ENCODE data around the gene PP2D1.
"Not testable (repeated sequence)": the region's sequence is repeated elsewhere in the genome, so short reads cannot be mapped to it uniquely, and the experiment has no call there.

Gene PP2D1

DNA sequence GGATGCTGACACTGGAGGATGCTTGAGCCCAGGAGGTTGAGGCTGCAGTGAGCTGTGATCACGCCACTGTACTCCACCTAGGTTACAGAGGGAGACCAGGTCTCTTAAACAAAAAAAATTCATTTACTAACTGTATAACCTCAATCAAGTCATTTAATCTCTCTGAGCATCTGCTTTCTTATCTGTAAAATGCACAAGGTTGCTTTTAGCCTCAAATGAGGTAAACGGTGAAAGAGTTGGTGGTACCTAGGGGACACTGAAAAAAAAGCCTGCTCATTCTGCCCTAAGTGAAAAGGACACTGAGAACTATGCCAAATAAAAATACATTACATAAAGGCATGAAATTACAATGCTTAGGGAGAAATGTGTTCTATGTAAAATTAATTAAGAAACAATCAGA lies 3.4 kb downstream of the PP2D1 start:
- Histone ChIP-seq H3K9ac (ENCODE audit: low read depth, low read length) (no peak overlapping the region), H3K27me3 (ENCODE audit: insufficient read depth, low read length) (no peaks in the 10 kb centered on the region), H3K36me3 (ENCODE audit: insufficient read depth, low read depth, low read length) (no peaks in the 10 kb centered on the region), H3K9me3 (ENCODE audit: insufficient read depth, low read depth, low read length) (no peaks in the 10 kb centered on the region), H3K4me3 (ENCODE audit: low read length) (no peak overlapping the region), H3K27ac (ENCODE audit: low read length) (no peak overlapping the region), H3K4me1 (ENCODE audit: insufficient read depth, low read length) (no peaks in the 10 kb centered on the region)

DNA sequence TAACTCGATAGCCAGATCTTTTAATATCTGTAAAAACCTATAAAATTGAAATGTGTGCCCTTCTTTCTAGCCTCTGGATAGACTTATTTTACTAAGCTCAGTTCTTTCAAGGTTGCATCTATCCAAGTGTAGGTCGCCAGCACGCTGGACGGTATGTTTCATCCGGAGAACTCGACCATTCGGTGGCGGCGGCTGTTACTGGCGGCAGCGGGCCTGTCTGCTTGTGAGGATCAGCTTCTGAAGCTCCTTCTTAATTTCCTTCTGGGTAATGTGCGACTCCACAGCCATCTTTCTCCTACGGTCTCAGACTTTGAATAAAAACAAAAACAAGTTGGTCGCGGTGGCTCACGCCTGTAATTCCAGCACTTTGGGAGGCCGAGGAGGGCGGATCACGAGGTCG lies 4.1 kb downstream of the PP2D1 start:
- H3K4me3 ChIP-seq (ENCODE audit: low read length) = no peak overlapping the region
- H3K9me3 ChIP-seq (ENCODE audit: insufficient read depth, low read depth, low read length) = no peaks in the 10 kb centered on the region
- H3K27me3 ChIP-seq (ENCODE audit: insufficient read depth, low read length) = no peaks in the 10 kb centered on the region

DNA sequence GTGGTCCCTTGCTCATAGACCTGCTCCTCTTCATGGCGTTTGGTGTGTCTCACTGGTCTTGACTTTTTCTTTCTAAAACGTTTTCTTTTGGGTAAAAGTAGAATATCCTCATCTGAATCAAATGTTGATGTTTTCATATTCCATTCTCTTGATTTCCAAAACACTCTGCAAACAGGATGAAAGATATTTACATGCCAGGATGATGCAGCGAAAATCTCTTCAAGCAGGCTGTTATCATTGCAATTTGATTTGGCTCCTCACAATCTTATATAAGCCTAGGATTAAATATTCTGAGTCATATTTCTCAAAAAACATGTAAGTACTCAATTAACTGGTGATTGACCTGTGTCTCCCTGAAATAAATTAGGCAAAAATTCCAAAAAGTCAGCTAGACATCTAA lies 10.1 kb downstream of the PP2D1 start:
- no peaks in the 10 kb centered on the region for H3K4me1 ChIP-seq (ENCODE audit: insufficient read depth, low read length)
- H3K9ac ChIP-seq (ENCODE audit: low read depth, low read length) = no peak overlapping the region
- H3K9me3 ChIP-seq (ENCODE audit: insufficient read depth, low read depth, low read length) = no peaks in the 10 kb centered on the region
- no peak overlapping the region for H3K4me3 ChIP-seq (ENCODE audit: low read length)
- no peaks in the 10 kb centered on the region for H3K27me3 ChIP-seq (ENCODE audit: insufficient read depth, low read length)
- H3K27ac ChIP-seq (ENCODE audit: low read length) = no peak overlapping the region
- no peaks in the 10 kb centered on the region for H3K36me3 ChIP-seq (ENCODE audit: insufficient read depth, low read depth, low read length)

More for the DNA sequence above, 4.1 kb downstream of the PP2D1 start:
- H3K36me3 ChIP-seq (ENCODE audit: insufficient read depth, low read depth, low read length) = no peaks in the 10 kb centered on the region
- no peak overlapping the region for H3K9ac ChIP-seq (ENCODE audit: low read depth, low read length)
- no peak overlapping the region for H3K27ac ChIP-seq (ENCODE audit: low read length)
- no peaks in the 10 kb centered on the region for H3K4me1 ChIP-seq (ENCODE audit: insufficient read depth, low read length)

DNA sequence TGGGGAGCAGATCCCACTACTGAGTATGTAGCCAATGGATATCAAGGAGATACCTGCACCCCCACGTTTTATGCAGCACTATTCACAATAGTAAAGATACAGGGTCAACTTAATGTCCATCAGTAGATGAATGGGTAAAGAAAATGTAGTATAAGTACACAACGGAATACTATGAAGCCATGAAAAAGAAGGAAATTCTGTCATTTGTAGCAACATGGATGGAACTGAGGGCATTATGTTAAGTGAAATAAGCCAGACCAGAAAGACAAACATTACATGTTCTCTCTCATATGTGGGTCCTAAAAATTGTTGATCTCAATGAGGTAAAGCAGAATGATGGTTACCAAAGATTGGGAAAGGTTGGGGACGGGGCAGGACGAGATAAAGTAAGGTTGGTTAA lies 14.6 kb downstream of the PP2D1 start:
- Histone ChIP-seq H3K27me3 (ENCODE audit: insufficient read depth, low read length) (no peaks in the 10 kb centered on the region), H3K27ac (ENCODE audit: low read length) (no peak overlapping the region), H3K9ac (ENCODE audit: low read depth, low read length) (no peak overlapping the region), H3K4me3 (ENCODE audit: low read length) (no peak overlapping the region), H3K9me3 (ENCODE audit: insufficient read depth, low read depth, low read length) (no peaks in the 10 kb centered on the region), H3K4me1 (ENCODE audit: insufficient read depth, low read length) (no peaks in the 10 kb centered on the region), H3K36me3 (ENCODE audit: insufficient read depth, low read depth, low read length) (no peaks in the 10 kb centered on the region)

DNA sequence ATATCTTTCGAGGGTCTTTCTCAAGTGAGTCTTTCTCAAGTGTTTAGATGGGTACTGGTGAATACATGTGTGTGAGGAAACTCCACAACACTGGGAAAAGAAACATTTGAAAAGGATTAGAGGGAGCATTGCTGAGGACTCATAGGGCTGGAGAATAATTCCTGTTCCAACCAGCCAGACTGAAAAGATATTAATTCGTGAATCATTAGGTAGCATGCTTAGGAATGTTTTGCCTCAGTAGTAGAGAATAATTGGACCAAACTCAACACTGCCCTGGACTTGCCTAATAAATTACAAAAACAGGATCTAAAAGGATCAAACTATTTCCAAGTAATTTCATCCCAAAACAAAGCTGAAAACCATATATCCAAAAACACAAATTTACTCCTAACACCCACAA lies 17.3 kb downstream of the PP2D1 start:
- H3K27ac ChIP-seq (ENCODE audit: low read length) = no peak overlapping the region
- no peaks in the 10 kb centered on the region for H3K4me1 ChIP-seq (ENCODE audit: insufficient read depth, low read length)
- no peaks in the 10 kb centered on the region for H3K36me3 ChIP-seq (ENCODE audit: insufficient read depth, low read depth, low read length)
- no peaks in the 10 kb centered on the region for H3K9me3 ChIP-seq (ENCODE audit: insufficient read depth, low read depth, low read length)
- H3K4me3 ChIP-seq (ENCODE audit: low read length) = no peak overlapping the region
- no peak overlapping the region for H3K9ac ChIP-seq (ENCODE audit: low read depth, low read length)
- H3K27me3 ChIP-seq (ENCODE audit: insufficient read depth, low read length) = no peaks in the 10 kb centered on the region

DNA sequence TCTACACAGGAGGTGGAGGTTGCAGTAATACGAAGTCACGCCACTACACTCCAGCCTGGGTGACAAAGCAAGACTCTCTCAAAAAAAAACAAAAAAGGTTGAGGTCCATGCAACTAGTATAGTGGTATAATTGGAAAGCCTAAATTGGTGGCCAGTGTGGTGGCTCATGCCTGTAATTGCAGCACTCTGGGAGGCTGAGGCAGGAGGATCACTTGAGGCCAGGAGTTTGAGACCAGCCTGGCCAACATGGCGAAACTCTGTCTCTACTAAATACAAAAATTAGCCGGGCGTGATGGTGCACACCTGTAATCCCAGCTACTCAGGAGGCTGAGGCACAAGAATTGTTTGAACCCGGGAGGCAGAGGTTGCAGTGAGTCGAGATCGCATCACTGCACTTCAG lies 23.2 kb downstream of the PP2D1 start:
- H3K9ac ChIP-seq (ENCODE audit: low read depth, low read length); H3K4me1 ChIP-seq (ENCODE audit: insufficient read depth, low read length); H3K4me3 ChIP-seq (ENCODE audit: low read length); H3K27ac ChIP-seq (ENCODE audit: low read length); H3K9me3 ChIP-seq (ENCODE audit: insufficient read depth, low read depth, low read length); H3K27me3 ChIP-seq (ENCODE audit: insufficient read depth, low read length): not testable (repeated sequence)
- peaks cover 21% of the 10 kb centered on the region for H3K36me3 ChIP-seq (ENCODE audit: insufficient read depth, low read depth, low read length)

DNA sequence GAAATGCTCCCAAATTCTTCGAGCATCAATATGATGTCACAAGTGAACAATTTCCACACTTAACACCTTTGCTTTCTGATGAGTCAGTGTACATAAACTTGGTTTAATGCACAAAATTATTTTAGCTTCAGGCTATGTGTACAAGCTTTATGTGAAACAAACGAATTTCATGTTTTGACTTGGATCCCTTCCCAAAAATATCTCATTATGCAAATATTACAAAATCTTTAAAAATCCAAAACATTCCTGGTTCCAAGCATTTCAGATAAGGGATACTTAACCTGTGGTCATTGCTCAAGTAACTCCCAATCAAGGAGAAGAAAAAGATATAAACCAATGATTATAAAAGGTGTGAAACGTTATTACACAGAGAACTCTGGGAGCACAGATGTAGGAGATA lies 40.0 kb downstream of the PP2D1 start:
- peaks cover 50% of the 10 kb centered on the region for H3K36me3 ChIP-seq (ENCODE audit: insufficient read depth, low read depth, low read length)
- no peak overlapping the region for H3K27ac ChIP-seq (ENCODE audit: low read length)
- no peak overlapping the region for H3K9ac ChIP-seq (ENCODE audit: low read depth, low read length)
- no peaks in the 10 kb centered on the region for H3K9me3 ChIP-seq (ENCODE audit: insufficient read depth, low read depth, low read length)
- no peaks in the 10 kb centered on the region for H3K4me1 ChIP-seq (ENCODE audit: insufficient read depth, low read length)
- H3K4me3 ChIP-seq (ENCODE audit: low read length) = no peak overlapping the region
- no peaks in the 10 kb centered on the region for H3K27me3 ChIP-seq (ENCODE audit: insufficient read depth, low read length)

DNA sequence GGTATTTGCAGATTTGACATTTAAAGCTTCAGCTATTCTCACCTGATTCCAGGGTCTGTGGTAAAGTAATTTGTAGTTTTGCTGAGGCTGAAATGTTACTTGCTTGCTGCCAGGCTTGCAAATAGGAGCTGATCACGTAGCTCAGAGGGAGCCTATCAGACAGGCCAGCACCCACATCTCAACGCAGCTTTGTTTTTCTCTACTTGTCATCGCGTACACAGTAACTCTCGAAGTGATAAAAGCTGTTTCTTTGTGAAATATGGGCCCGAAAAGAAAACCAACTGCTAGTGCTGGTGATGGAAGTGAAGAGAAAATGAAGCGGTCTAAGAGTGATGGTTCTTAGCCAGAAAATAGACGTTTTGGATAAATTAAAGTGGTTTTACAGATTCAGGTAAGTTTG lies 41.7 kb downstream of the PP2D1 start:
- peaks cover 41% of the 10 kb centered on the region for H3K36me3 ChIP-seq (ENCODE audit: insufficient read depth, low read depth, low read length)
- no peaks in the 10 kb centered on the region for H3K9me3 ChIP-seq (ENCODE audit: insufficient read depth, low read depth, low read length)
- no peaks in the 10 kb centered on the region for H3K4me1 ChIP-seq (ENCODE audit: insufficient read depth, low read length)
- H3K27me3 ChIP-seq (ENCODE audit: insufficient read depth, low read length) = no peaks in the 10 kb centered on the region
- H3K9ac ChIP-seq (ENCODE audit: low read depth, low read length) = no peak overlapping the region
- H3K4me3 ChIP-seq (ENCODE audit: low read length) = no peak overlapping the region
- H3K27ac ChIP-seq (ENCODE audit: low read length) = no peak overlapping the region

DNA sequence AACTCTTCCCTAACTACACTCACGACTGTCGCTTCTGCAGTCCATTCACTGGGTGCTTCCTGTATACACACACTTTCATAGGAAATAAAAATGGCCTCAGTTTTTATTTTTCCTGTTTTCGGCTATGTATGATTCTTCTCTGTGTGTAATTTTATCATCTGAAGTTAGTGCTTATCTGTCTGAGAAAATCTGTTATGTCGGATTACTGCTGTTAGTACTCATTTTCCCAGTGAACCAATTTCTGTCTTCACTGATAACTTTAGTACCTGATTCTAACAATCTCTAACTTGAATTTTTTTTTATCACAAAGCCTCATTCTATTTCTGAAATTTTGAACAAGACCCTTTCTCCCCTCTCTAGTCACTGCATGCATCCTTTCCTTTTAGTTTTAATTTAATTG lies 44.3 kb downstream of the PP2D1 start:
- Histone ChIP-seq H3K27me3 (ENCODE audit: insufficient read depth, low read length) (no peaks in the 10 kb centered on the region), H3K4me3 (ENCODE audit: low read length) (no peak overlapping the region), H3K36me3 (ENCODE audit: insufficient read depth, low read depth, low read length) (peaks cover 24% of the 10 kb centered on the region), H3K27ac (ENCODE audit: low read length) (no peak overlapping the region), H3K9me3 (ENCODE audit: insufficient read depth, low read depth, low read length) (no peaks in the 10 kb centered on the region), H3K4me1 (ENCODE audit: insufficient read depth, low read length) (no peaks in the 10 kb centered on the region), H3K9ac (ENCODE audit: low read depth, low read length) (no peak overlapping the region)

DNA sequence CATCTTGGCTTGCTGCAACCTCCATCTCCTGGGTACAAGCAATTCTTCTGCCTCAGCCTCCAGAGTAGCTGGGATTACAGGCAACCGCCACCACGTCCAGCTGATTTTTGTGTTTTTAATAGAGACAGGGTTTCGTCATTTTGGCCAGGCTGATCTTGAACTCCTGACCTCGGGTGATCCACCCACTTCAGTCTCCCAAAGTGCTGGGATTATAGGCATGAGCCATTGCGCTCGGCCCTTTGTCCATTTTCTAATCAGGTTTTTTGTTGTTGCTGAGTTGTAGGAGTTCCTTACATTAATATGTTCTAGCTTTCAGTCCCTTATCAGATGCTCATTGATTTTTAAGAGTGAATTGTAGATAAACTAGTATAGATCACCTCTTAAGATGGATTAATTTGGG lies 44.9 kb downstream of the PP2D1 start:
- H3K9me3 ChIP-seq (ENCODE audit: insufficient read depth, low read depth, low read length) = no peaks in the 10 kb centered on the region
- peaks cover 20% of the 10 kb centered on the region for H3K36me3 ChIP-seq (ENCODE audit: insufficient read depth, low read depth, low read length)
- H3K9ac ChIP-seq (ENCODE audit: low read depth, low read length) = no peak overlapping the region
- no peak overlapping the region for H3K27ac ChIP-seq (ENCODE audit: low read length)
- H3K4me3 ChIP-seq (ENCODE audit: low read length) = no peak overlapping the region
- H3K4me1 ChIP-seq (ENCODE audit: insufficient read depth, low read length) = no peaks in the 10 kb centered on the region
- no peaks in the 10 kb centered on the region for H3K27me3 ChIP-seq (ENCODE audit: insufficient read depth, low read length)

DNA sequence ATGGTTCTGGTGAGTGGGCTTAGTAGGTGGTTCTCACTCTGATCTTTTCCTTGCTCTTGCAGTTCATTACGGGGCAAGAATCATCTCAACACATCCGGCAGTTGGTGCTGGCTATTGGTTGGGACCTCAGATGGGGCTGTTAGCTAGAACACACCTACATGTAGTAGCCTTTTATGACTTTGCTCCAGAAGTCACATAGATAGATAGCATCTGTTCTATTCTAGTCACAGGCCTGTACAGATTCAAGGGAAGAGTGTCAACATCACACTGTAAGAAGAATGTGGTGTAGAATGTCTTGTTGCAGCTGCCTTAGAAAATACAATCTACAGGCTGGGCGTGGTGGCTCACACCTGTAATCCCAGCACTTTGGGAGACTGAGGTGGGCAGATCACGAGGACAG lies 50.1 kb downstream of the PP2D1 start:
- H3K27ac ChIP-seq (ENCODE audit: low read length) = no peak overlapping the region
- no peaks in the 10 kb centered on the region for H3K27me3 ChIP-seq (ENCODE audit: insufficient read depth, low read length)
- no peaks in the 10 kb centered on the region for H3K4me1 ChIP-seq (ENCODE audit: insufficient read depth, low read length)
- no peak overlapping the region for H3K9ac ChIP-seq (ENCODE audit: low read depth, low read length)
- H3K9me3 ChIP-seq (ENCODE audit: insufficient read depth, low read depth, low read length) = no peaks in the 10 kb centered on the region
- no peak overlapping the region for H3K4me3 ChIP-seq (ENCODE audit: low read length)
- peaks cover 45% of the 10 kb centered on the region for H3K36me3 ChIP-seq (ENCODE audit: insufficient read depth, low read depth, low read length)

DNA sequence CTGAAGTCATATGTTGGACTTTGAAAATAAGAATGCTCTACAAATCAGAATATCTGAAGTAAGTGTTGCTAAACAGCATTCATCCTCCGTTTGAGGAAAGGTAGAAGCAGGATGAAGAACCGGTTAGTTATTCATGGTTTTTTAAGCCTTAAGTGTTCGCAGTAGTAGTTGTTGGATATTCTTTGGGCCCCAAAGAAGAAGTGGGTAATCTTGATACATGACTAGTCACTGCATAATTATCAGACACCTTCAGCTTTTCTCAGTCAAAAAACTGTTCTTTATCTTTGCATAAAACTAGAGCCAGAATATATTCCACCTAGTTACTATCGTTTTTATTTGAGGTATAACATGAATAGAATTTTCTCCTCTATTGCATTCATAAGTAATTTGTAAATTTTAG lies 51.4 kb downstream of the PP2D1 start:
- no peak overlapping the region for H3K27ac ChIP-seq (ENCODE audit: low read length)

DNA sequence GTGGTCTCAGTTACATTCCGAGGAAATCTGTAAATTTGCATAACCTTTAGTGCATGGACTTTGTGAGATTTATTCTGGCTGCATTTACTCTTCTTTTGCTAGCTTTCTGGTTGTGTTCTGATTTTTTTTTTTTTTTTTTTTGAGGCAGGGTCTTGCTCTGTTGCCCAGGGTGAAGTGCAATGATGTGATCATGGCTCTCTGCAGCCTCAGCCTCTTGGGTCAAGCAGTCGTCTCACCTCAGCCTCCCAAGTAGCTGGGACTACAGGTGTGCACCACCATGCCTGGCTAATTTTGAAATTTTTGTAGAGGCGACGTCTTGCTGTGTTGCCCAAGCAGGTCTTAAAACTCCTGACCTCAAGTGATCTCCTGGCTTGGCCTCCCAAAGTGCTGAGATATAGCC lies 52.6 kb downstream of the PP2D1 start:
- Histone ChIP-seq H3K9me3 (ENCODE audit: insufficient read depth, low read depth, low read length) (no peaks in the 10 kb centered on the region), H3K27me3 (ENCODE audit: insufficient read depth, low read length) (no peaks in the 10 kb centered on the region), H3K36me3 (ENCODE audit: insufficient read depth, low read depth, low read length) (peaks cover 61% of the 10 kb centered on the region), H3K9ac (ENCODE audit: low read depth, low read length) (no peak overlapping the region), H3K4me3 (ENCODE audit: low read length) (no peak overlapping the region), H3K4me1 (ENCODE audit: insufficient read depth, low read length) (no peaks in the 10 kb centered on the region), H3K27ac (ENCODE audit: low read length) (no peak overlapping the region)

More for the DNA sequence above, 51.4 kb downstream of the PP2D1 start:
- H3K4me1 ChIP-seq (ENCODE audit: insufficient read depth, low read length) = no peaks in the 10 kb centered on the region
- no peaks in the 10 kb centered on the region for H3K9me3 ChIP-seq (ENCODE audit: insufficient read depth, low read depth, low read length)
- H3K4me3 ChIP-seq (ENCODE audit: low read length) = no peak overlapping the region
- no peaks in the 10 kb centered on the region for H3K27me3 ChIP-seq (ENCODE audit: insufficient read depth, low read length)
- no peak overlapping the region for H3K9ac ChIP-seq (ENCODE audit: low read depth, low read length)
- H3K36me3 ChIP-seq (ENCODE audit: insufficient read depth, low read depth, low read length) = peaks cover 50% of the 10 kb centered on the region

All from iPS-20b (cell line).